Osteocyte (in vitro differentiated cells): ENCODE data around the gene SRPX2. TPM values are rescaled to one million over a fixed set of nuclear protein-coding genes. Genes with fewer than 3 reads are reported as not detected.

Source experiments
- DNase-seq: peaks from one replicate; pipeline ENCODE4 v3.0.0; 2021; ENCODE audit warnings: mixed read lengths; ENCODE audit not compliant: unreplicated experiment; ENCODE audit errors: extremely low spot score
- H3K27ac Mint-ChIP-seq: one replicate; pipeline ENCODE4 v1.8.0; 2021; ENCODE audit warnings: mild to moderate bottlenecking, mixed read lengths; ENCODE audit not compliant: unreplicated experiment
- H3K27me3 Mint-ChIP-seq: one replicate; pipeline ENCODE4 v1.8.0; 2021; ENCODE audit warnings: mixed read lengths; ENCODE audit not compliant: unreplicated experiment
- H3K36me3 Mint-ChIP-seq: one replicate; pipeline ENCODE4 v1.8.0; 2021; ENCODE audit warnings: mixed read lengths; ENCODE audit not compliant: unreplicated experiment
- H3K4me1 Mint-ChIP-seq: one replicate; pipeline ENCODE4 v1.8.0; 2021; ENCODE audit warnings: mixed read lengths; ENCODE audit not compliant: unreplicated experiment
- H3K4me3 Mint-ChIP-seq: one replicate; pipeline ENCODE4 v1.8.0; 2021; ENCODE audit warnings: mild to moderate bottlenecking, moderate library complexity, mixed read lengths; ENCODE audit not compliant: unreplicated experiment
- H3K9me3 Mint-ChIP-seq: one replicate; pipeline ENCODE4 v1.8.0; 2021; ENCODE audit warnings: mixed read lengths; ENCODE audit not compliant: unreplicated experiment
- CTCF ChIP-seq: fragments of 200-600 bp; sonication (generic); IDR thresholded peaks from 2 replicates; pipeline ENCODE4 v1.5.0; 2021; ENCODE audit warnings: antibody characterized with exemption, mild to moderate bottlenecking, moderate library complexity
- total RNA-seq: library from RNA; stranded (reverse); gene quantifications from 2 replicates; pipeline ENCODE4 v1.2.1, GENCODE V29; 2021

The SRPX2 gene
- total RNA-seq, 1 donor from 2014 or later, result 47.9 TPM

- TF ChIP-seq CTCF, result no peak
- H3K27ac Mint-ChIP-seq, result no peak overlapping the region
- H3K4me3 Mint-ChIP-seq, result no peak overlapping the region
- H3K36me3 Mint-ChIP-seq, result no peaks in the 10 kb centered on the region
- DNase-seq, result no peak
- H3K4me1 Mint-ChIP-seq, result peaks cover 6% of the 10 kb centered on the region
- H3K27me3 Mint-ChIP-seq, result no peaks in the 10 kb centered on the region
- no peaks in the 10 kb centered on the region for H3K9me3 Mint-ChIP-seq
These were observed 60.7 kb downstream of the SRPX2 start for GRCh38 chrX:100704581-100705203.

- Mint-ChIP-seq H3K9me3 (peaks cover 4% of the 10 kb centered on the region), H3K27ac (no peak overlapping the region), H3K4me3 (no peak overlapping the region), H3K4me1 (peaks cover 6% of the 10 kb centered on the region), H3K27me3 (no peaks in the 10 kb centered on the region), H3K36me3 (no peaks in the 10 kb centered on the region)
- DNase-seq, result no peak
- no peak for TF ChIP-seq CTCF
These were observed 66.8 kb downstream of the SRPX2 start for GRCh38 chrX:100710816-100711215.

GRCh38 chrX:100717363-100717762 lies 73.4 kb downstream of the SRPX2 start:
- H3K4me1 Mint-ChIP-seq, result peaks cover 12% of the 10 kb centered on the region

GRCh38 chrX:100719139-100719538 lies 75.1 kb downstream of the SRPX2 start:
- DNase-seq, result no peak
- H3K27me3 Mint-ChIP-seq, result no peaks in the 10 kb centered on the region
- no peak overlapping the region for H3K4me3 Mint-ChIP-seq
- no peak for TF ChIP-seq CTCF
- no peaks in the 10 kb centered on the region for H3K9me3 Mint-ChIP-seq
- no peak overlapping the region for H3K27ac Mint-ChIP-seq
- H3K36me3 Mint-ChIP-seq, result no peaks in the 10 kb centered on the region
- H3K4me1 Mint-ChIP-seq, result peaks cover 14% of the 10 kb centered on the region

More at GRCh38 chrX:100717363-100717762, 73.4 kb downstream of the SRPX2 start:
- DNase-seq, result no peak
- no peaks in the 10 kb centered on the region for H3K27me3 Mint-ChIP-seq
- no peak overlapping the region for H3K4me3 Mint-ChIP-seq
- no peak for TF ChIP-seq CTCF
- H3K36me3 Mint-ChIP-seq, result no peaks in the 10 kb centered on the region
- peaks cover 4% of the 10 kb centered on the region for H3K9me3 Mint-ChIP-seq
- no peak overlapping the region for H3K27ac Mint-ChIP-seq

- H3K4me3 Mint-ChIP-seq, result no peak overlapping the region
- no peak for DNase-seq
- H3K9me3 Mint-ChIP-seq, result no peaks in the 10 kb centered on the region
- H3K36me3 Mint-ChIP-seq, result no peaks in the 10 kb centered on the region
- TF ChIP-seq CTCF, result no peak
- H3K4me1 Mint-ChIP-seq, result peaks cover 14% of the 10 kb centered on the region
- no peaks in the 10 kb centered on the region for H3K27me3 Mint-ChIP-seq
- peak overlapping the region; percentile 48 for H3K27ac Mint-ChIP-seq
These were observed 76.3 kb downstream of the SRPX2 start for GRCh38 chrX:100720301-100720700.
